ENCODE measurements around the gene TXNRD1. TPM values are rescaled to one million over a fixed set of nuclear protein-coding genes. Genes with fewer than 3 reads are reported as not detected.

Gene TXNRD1
- total and polyA plus RNA-seq, 9 donors = 30.2 to 44.2 (median 40.8) TPM

DNA sequence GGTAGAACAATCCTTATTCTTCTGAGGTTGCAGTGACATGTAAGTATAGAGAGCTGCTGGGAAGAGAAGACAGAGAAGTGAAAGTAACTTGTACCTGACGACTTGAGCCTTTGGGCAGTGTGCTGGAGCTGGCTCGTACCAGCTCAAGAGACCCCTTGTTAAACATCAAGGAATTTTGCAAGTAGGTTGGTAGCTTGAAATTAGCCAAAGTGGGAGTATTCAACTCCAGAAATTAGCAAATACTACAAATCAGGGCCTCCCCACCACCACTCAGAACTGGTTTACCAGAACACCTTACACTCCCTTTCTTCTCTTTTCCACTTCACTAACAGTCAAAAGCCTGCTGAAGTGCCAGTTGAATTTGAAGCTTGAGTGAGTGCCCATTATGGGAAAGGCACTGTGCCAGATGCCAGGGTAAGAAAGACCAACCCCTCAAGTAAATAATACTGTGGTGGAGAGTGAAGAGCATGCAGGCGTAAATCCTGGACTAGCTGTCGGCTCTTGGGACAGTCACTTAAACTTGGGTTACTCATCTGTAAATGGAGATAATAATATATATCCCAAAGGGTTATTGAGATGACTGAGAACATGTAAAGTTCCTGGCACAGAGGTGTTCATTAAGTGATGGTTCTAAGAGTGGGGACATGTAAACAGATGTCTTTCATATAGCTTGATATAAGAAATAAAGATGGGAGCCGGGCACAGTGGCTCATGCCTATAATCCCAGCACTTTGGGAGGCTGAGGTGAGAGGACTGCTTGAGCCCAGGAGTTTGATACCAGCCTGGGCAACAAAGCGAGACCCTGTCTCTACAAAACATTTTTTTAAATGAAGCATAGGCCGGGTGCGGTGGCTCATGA, 60.9 kb downstream of the TXNRD1 start:
- Histone ChIP-seq H3K36me3 (ENCODE audit: control insufficient read depth, insufficient read depth, low read length) (no peaks in the 10 kb centered on the region), H3K27me3 (ENCODE audit: control insufficient read depth, insufficient read depth, low read length) (no peaks in the 10 kb centered on the region), H3K4me3 (ENCODE audit: low read length) (no peak overlapping the region), H3K4me1 (ENCODE audit: control insufficient read depth, insufficient read depth, low read length) (no peaks in the 10 kb centered on the region), H3K27ac (ENCODE audit: low read length) (no peak overlapping the region), H3K9me3 (replicated peaks; ENCODE audit: control insufficient read depth, low read depth, low read length) (no peaks in the 10 kb centered on the region)
- DNase-seq = no peak
- WGBS (ENCODE audit: insufficient coverage) = 89% methylated on average over 4 of the region's 8 CpGs

DNA sequence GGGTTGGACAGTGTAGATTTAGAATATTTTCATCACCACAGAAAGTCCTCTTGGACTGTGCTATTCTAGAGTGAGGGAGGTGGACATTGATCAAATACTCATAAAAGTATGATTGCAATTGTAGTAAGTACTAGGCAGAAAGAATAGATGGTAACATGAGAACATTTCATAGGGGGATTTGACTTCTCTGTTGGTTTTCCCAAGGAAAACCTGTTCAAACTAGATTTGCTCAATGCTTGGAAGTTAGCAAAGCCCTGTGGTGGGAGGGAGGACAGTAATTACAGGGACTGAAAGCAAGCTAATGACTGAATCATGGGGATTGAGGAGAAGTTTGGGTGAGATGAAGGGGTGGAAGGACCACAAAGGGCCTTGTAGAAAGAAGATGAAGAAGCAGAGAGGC, 63.6 kb downstream of the TXNRD1 start:
- no peak for DNase-seq
- Histone ChIP-seq H3K36me3 (ENCODE audit: control insufficient read depth, insufficient read depth, low read length) (no peaks in the 10 kb centered on the region), H3K9me3 (replicated peaks; ENCODE audit: control insufficient read depth, low read depth, low read length) (no peaks in the 10 kb centered on the region), H3K4me1 (ENCODE audit: control insufficient read depth, insufficient read depth, low read length) (no peaks in the 10 kb centered on the region), H3K27me3 (ENCODE audit: control insufficient read depth, insufficient read depth, low read length) (no peaks in the 10 kb centered on the region), H3K27ac (ENCODE audit: low read length) (no peak overlapping the region), H3K4me3 (ENCODE audit: low read length) (no peak overlapping the region)

DNA sequence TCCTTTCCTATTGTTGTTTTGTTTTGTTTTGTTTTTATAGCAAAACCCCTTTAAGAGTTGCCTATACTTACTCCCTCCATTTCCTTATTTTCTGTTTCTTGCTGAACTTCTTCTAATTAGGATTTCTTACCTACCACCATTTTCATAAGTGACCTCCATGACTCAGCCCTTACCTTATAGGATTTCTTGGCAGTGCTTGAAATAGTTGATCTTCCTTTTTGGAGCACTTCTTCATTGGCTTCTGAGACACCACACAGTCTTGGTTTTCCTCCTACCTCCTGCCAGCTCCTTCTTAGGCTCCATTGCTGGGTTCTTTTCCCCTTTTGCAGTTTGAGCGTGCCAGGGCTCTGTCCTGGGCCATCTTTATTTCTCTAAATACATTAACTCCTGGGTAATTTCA, 64.5 kb downstream of the TXNRD1 start:
- Histone ChIP-seq H3K9me3 (replicated peaks; ENCODE audit: control insufficient read depth, low read depth, low read length) (no peaks in the 10 kb centered on the region), H3K27me3 (ENCODE audit: control insufficient read depth, insufficient read depth, low read length) (no peaks in the 10 kb centered on the region), H3K4me3 (ENCODE audit: low read length) (no peak overlapping the region), H3K4me1 (ENCODE audit: control insufficient read depth, insufficient read depth, low read length) (no peaks in the 10 kb centered on the region), H3K27ac (ENCODE audit: low read length) (no peak overlapping the region), H3K36me3 (ENCODE audit: control insufficient read depth, insufficient read depth, low read length) (no peaks in the 10 kb centered on the region)
- DNase-seq = no peak
- no CpG with 5 or more reads among the region's 1 CpG for WGBS (ENCODE audit: insufficient coverage)

DNA sequence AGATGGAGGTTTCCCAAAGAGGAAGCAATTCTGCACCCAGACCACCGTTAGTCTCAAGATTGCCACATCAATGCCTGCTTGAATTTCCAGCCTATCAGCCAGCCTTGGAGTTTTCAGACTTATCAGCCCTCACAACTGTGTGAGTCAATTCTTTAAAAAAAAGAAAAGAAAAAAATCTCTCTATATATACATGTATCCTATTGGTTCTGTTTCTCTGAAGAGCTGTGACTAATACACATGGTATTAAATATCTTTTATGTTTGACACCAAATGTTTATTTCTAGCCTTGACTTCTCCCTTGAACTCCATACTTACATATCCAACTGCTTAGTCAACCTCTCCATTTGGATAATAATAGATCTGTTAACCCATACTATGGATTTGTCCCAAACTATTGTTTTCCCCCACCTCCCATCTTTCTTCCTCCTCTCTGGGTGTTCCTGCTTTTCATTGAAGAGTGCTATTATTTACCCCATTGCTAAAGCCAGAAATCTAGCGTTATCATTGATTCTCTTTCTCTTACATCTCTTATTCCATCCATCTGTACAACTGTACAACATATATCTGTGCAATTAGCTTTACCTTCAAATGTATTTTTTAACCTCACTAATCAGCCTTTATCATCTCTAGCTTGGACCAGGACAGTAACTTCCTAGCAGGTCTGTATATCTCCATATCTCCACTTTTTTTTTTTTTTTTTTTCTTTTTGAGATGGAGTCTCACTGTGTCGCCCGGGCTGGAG, 65.3 kb downstream of the TXNRD1 start:
- WGBS (ENCODE audit: insufficient coverage) = no CpG with 5 or more reads among the region's 4 CpGs
- no peaks in the 10 kb centered on the region for H3K36me3 ChIP-seq (ENCODE audit: control insufficient read depth, insufficient read depth, low read length)
- no peaks in the 10 kb centered on the region for H3K4me1 ChIP-seq (ENCODE audit: control insufficient read depth, insufficient read depth, low read length)
- no peak overlapping the region for H3K27ac ChIP-seq (ENCODE audit: low read length)
- no peak for DNase-seq
- H3K4me3 ChIP-seq (ENCODE audit: low read length) = no peak overlapping the region
- H3K27me3 ChIP-seq (ENCODE audit: control insufficient read depth, insufficient read depth, low read length) = no peaks in the 10 kb centered on the region
- no peaks in the 10 kb centered on the region for H3K9me3 ChIP-seq (replicated peaks; ENCODE audit: control insufficient read depth, low read depth, low read length)

DNA sequence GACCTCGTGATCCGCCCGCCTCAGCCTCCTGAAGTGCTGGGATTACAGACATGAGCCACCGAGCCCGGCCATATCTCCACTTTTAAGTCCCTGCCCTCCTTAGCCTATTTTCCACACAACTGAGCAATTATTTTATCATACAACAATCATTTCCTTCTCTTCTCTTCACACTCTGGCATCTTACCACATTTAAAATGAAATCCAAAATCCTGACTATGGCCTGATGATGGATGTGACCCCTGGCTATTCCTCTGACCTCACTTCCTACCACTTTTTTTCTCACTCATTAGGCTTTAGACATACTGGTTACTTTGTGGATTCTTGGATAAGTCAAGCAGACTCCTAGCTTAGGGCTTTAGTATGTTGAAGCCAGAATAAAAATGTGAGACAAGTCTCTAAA, 66.1 kb downstream of the TXNRD1 start:
- no peaks in the 10 kb centered on the region for H3K27me3 ChIP-seq (ENCODE audit: control insufficient read depth, insufficient read depth, low read length)
- WGBS (ENCODE audit: insufficient coverage) = 90% methylated on average over 5 of the region's 5 CpGs
- H3K4me1 ChIP-seq (ENCODE audit: control insufficient read depth, insufficient read depth, low read length) = peaks cover 3% of the 10 kb centered on the region
- H3K4me3 ChIP-seq (ENCODE audit: low read length) = no peak overlapping the region
- H3K27ac ChIP-seq (ENCODE audit: low read length) = no peak overlapping the region
- no peaks in the 10 kb centered on the region for H3K9me3 ChIP-seq (replicated peaks; ENCODE audit: control insufficient read depth, low read depth, low read length)
- no peak for DNase-seq
- H3K36me3 ChIP-seq (ENCODE audit: control insufficient read depth, insufficient read depth, low read length) = no peaks in the 10 kb centered on the region

DNA sequence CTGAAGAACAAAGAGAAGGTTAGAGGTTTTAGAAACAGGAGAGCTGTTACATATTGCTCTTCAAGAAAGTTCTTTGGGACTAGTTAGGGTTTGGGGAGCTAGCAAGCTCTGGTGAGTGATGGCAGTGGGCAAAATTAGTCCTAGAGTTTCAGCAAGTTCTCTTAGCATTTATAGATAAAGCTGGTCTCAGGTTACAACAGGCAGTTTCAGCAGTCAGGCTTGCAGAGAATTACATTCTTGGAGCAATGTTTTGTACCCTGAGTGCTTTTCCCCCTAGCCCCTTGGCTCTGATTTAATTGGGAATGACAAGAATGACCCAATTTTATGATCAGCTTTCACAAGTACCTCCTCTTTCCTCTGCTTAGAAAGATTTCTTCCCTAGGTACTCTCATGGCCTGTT, 66.5 kb downstream of the TXNRD1 start:
- Histone ChIP-seq H3K27me3 (ENCODE audit: control insufficient read depth, insufficient read depth, low read length) (no peaks in the 10 kb centered on the region), H3K4me1 (ENCODE audit: control insufficient read depth, insufficient read depth, low read length) (peaks cover 4% of the 10 kb centered on the region)

DNA sequence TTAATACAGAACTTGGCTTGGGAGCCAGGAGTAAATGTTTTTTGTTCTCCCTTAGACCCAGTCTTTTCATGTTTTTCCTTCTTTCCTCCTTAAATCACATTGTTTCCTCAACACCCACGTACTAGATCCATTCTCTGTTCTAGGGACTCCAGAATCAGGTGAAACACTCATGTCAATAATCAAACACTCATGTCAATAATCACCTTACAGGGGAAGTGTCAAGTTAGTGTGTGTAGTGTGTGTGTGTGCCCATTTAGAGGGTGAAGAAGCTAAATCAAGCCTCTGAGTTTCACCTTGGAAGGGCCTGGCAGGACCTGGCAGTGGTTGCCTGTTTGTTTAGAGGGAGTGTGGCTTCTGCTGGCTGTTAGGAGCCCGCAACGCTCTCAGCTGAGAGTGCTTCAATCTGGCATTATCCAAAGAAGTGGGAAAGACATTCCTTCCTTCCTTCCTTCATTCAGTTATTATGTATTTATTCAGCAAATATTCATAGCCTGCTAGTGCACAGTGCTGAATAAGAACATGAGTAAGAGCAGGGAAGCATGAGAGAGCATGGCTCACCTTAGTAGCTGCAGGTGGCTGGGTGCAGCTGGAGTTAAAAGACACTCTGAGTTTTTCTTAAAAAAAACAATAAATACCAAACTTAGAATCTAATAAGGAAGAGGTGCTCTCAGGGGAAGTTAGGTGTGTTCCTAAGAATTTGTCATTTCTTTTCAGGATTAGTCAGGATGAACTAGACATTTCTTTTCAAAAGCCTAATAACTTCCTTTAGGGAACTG, 70.3 kb downstream of the TXNRD1 start:
- Histone ChIP-seq H3K27ac (ENCODE audit: low read length) (peak overlapping the region; percentile 98), H3K4me1 (ENCODE audit: control insufficient read depth, insufficient read depth, low read length) (peaks cover 13% of the 10 kb centered on the region), H3K36me3 (ENCODE audit: control insufficient read depth, insufficient read depth, low read length) (no peaks in the 10 kb centered on the region), H3K9me3 (replicated peaks; ENCODE audit: control insufficient read depth, low read depth, low read length) (no peaks in the 10 kb centered on the region), H3K27me3 (ENCODE audit: control insufficient read depth, insufficient read depth, low read length) (no peaks in the 10 kb centered on the region), H3K4me3 (ENCODE audit: low read length) (no peak overlapping the region)
- no peak for DNase-seq
- no CpG with 5 or more reads among the region's 3 CpGs for WGBS (ENCODE audit: insufficient coverage)

More for the DNA sequence above, 66.5 kb downstream of the TXNRD1 start:
- DNase-seq = no peak
- no peak overlapping the region for H3K4me3 ChIP-seq (ENCODE audit: low read length)
- no peaks in the 10 kb centered on the region for H3K36me3 ChIP-seq (ENCODE audit: control insufficient read depth, insufficient read depth, low read length)
- no peaks in the 10 kb centered on the region for H3K9me3 ChIP-seq (replicated peaks; ENCODE audit: control insufficient read depth, low read depth, low read length)
- H3K27ac ChIP-seq (ENCODE audit: low read length) = no peak overlapping the region

DNA sequence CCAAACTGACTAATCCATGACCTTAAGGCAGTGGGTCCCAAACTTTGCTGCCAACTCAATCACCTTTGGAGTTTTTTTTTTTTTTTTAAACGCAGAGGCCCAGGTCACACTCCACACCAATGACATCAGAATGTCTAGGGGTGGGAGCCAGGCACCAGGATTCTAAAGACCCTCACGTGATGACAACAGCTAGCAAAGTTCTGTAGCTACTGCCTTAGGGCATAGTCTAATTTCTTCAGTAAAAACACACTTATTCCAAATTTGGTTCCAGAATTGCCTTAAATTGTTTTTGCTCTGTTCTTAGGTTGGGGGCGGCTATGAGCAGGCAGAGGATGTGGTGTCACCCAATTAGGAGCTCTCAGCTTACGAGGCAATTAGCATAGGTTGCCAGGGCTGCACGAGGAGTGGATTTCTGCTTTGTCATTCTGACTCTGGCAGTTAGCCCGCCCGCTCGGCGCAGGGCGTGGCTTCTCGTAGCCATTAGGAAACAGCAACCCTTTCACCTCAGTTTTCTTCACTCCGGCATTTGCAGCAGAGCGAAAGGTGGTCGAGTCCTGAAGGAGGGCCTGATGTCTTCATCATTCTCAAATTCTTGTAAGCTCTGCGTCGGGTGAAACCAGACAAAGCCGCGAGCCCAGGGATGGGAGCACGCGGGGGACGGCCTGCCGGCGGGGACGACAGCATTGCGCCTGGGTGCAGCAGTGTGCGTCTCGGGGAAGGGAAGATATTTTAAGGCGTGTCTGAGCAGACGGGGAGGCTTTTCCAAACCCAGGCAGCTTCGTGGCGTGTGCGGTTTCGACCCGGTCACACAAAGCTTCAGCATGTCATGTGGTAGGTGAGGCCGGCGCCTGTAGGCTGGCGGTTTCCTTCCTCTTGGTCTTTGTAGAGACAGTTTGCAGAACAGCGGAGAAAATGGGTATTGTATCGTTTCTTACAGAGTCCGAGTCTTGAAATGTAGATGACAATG, 71.2 kb downstream of the TXNRD1 start:
- Histone ChIP-seq H3K9me3 (replicated peaks; ENCODE audit: control insufficient read depth, low read depth, low read length) (no peaks in the 10 kb centered on the region), H3K4me3 (ENCODE audit: low read length) (peak overlapping the region; percentile 85), H3K36me3 (ENCODE audit: control insufficient read depth, insufficient read depth, low read length) (peaks cover 3% of the 10 kb centered on the region), H3K4me1 (ENCODE audit: control insufficient read depth, insufficient read depth, low read length) (peaks cover 13% of the 10 kb centered on the region), H3K27me3 (ENCODE audit: control insufficient read depth, insufficient read depth, low read length) (no peaks in the 10 kb centered on the region), H3K27ac (ENCODE audit: low read length) (peak overlapping the region; percentile 98)
- DNase-seq = peak; percentile 96
- under 1% methylated on average over 25 of the region's 40 CpGs for WGBS (ENCODE audit: insufficient coverage)

DNA sequence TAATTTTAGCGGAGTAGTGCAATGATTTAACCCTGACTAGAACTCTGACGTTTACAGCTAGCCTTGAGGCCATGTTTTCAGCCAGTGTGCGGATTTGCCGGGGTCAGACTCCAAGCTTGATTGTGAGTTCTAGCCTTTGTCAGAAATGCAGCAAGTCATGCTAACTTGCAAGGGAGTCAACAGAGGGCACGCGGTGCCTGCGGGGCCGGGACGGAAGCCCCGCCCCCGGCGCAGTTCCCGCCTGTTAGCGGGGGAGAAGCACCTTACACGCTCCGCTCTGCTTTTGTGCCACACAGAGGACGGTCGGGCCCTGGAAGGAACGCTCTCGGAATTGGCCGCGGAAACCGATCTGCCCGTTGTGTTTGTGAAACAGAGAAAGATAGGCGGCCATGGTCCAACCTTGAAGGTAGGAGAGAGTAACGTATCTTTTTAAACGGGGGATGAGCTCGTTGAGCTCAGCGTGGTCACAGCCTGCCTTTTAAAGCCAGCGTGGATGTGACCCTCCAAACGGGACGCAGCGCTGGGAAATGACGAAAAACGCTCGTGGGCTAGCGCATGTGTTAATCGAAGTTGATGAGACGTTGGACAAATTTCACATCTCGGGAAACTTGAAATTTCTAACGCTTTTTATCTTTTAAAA, 73.2 kb downstream of the TXNRD1 start:
- WGBS (ENCODE audit: insufficient coverage) = under 1% methylated on average over 30 of the region's 41 CpGs
- Histone ChIP-seq H3K4me1 (ENCODE audit: control insufficient read depth, insufficient read depth, low read length) (peaks cover 13% of the 10 kb centered on the region), H3K27ac (ENCODE audit: low read length) (peak overlapping the region; percentile 98), H3K36me3 (ENCODE audit: control insufficient read depth, insufficient read depth, low read length) (peaks cover 14% of the 10 kb centered on the region), H3K4me3 (ENCODE audit: low read length) (peak overlapping the region; percentile 85), H3K9me3 (replicated peaks; ENCODE audit: control insufficient read depth, low read depth, low read length) (no peaks in the 10 kb centered on the region), H3K27me3 (ENCODE audit: control insufficient read depth, insufficient read depth, low read length) (no peaks in the 10 kb centered on the region)
- peak; percentile 93 for DNase-seq

Data from muscle of leg (tissue), 11 donors.